Spleen (tissue), 13 donors: ENCODE results near the gene PRPS1L1. TPM values are rescaled to one million over a fixed set of nuclear protein-coding genes. Genes with fewer than 3 reads are reported as not detected.

ENCODE experiments used
- DNase-seq: peaks from one replicate; pipeline ENCODE4 v3.0.0-alpha.2; 2020
- H3K27ac ChIP-seq, 8 donors: fragments of 200-600 bp; sonication (generic) in 7 of 8; 1 replicate in 4 of 8; 2 replicates in 4 of 8; pipeline versions ENCODE4 v1.5.0 to v1.8.0; 2016 to 2021; ENCODE audit warnings: inconsistent platforms in 4 of 8, mild to moderate bottlenecking in 4 of 8, moderate library complexity in 1 of 8
- H3K27me3 ChIP-seq, 7 donors: fragments of 200-600 bp; sonication (generic) in 6 of 7; replicated peaks in 1 of 7; 1 replicate in 4 of 7; 2 replicates in 3 of 7; pipeline versions ENCODE4 v1.5.0 to v1.8.0; 2016 to 2021; ENCODE audit warnings: inconsistent platforms in 3 of 7, mild to moderate bottlenecking in 1 of 7
- H3K36me3 ChIP-seq, 6 donors: fragments of 200-600 bp; sonication (generic) in 5 of 6; 1 replicate in 4 of 6; 2 replicates in 2 of 6; pipeline versions ENCODE4 v1.5.0 to v1.8.0; 2016 to 2021; ENCODE audit warnings: inconsistent platforms in 2 of 6
- H3K4me1 ChIP-seq, 6 donors: fragments of 200-600 bp; sonication (generic) in 5 of 6; 1 replicate in 3 of 6; 2 replicates in 3 of 6; pipeline versions ENCODE4 v1.5.0 to v1.8.0; 2016 to 2021; ENCODE audit warnings: inconsistent platforms in 3 of 6
- H3K4me3 ChIP-seq, 8 donors: fragments of 200-600 bp; sonication (generic) in 7 of 8; 1 replicate in 4 of 8; 2 replicates in 4 of 8; pipeline versions ENCODE4 v1.5.0 to v1.8.0; 2016 to 2021; ENCODE audit warnings: inconsistent platforms in 4 of 8, mild to moderate bottlenecking in 4 of 8, moderate library complexity in 2 of 8
- H3K9me3 ChIP-seq, 8 donors: fragments of 200-600 bp; sonication (generic) in 7 of 8; 1 replicate in 4 of 8; 2 replicates in 4 of 8; pipeline versions ENCODE4 v1.5.0 to v1.8.0; 2016 to 2021; ENCODE audit warnings: inconsistent platforms in 4 of 8
- CTCF ChIP-seq, 11 experiments: fragments of 200-600 bp in 7 of 11; fragments of 450-650 bp in 4 of 11; sonication (generic) in 4 of 11; IDR thresholded peaks in 8 of 11; conservative IDR thresholded peaks in 3 of 11; 1 replicate in 7 of 11; 2 replicates in 4 of 11; pipeline versions ENCODE4 v1.4.0 to v1.8.0; 2016 to 2021; ENCODE audit warnings: antibody characterized with exemption in 11 of 11, inconsistent platforms in 4 of 11, mild to moderate bottlenecking in 1 of 11
- POLR2A ChIP-seq, 3 donors: fragments of 450-650 bp; IDR thresholded peaks; one replicate each; pipeline ENCODE4 v1.5.1; 2017; ENCODE audit warnings: antibody characterized with exemption in 3 of 3, mild to moderate bottlenecking in 1 of 3
- POLR2AphosphoS5 ChIP-seq, 3 donors: sonication (generic); formaldehyde crosslinking; IDR thresholded peaks; one replicate each; pipeline ENCODE4 v1.5.1; 2017; ENCODE audit warnings: antibody characterized with exemption in 3 of 3
- WGBS, 5 donors: extraction: QIAGEN DNeasy Blood & Tissue Kit in 3 of 5; methylation state at CpG; one replicate each; pipeline versions ENCODE4 v1.1.5 to v1.1.7; 2013 to 2018; 5-methylcytosine and 5-hydroxymethylcytosine counted together
- intact Hi-C: fragments of 100-400 bp; cut with DNase I; formaldehyde crosslinking; loops from one replicate; pipeline ENCODE4 v1.15.0; 2023; ENCODE audit warnings: low total_unique reads
- long read RNA-seq, 2 donors: transcript quantifications; one replicate each; lab custom pipeline, GENCODE V29; 2026
- polyA plus RNA-seq, 3 donors: library from polyadenylated mRNA; stranded (reverse); fragments of 200-250 nt; gene quantifications; one replicate each; pipeline ENCODE4 v1.2.1, GENCODE V29; 2013
- total RNA-seq, 7 donors: library from RNA; depleted of rRNA in 3 of 7; stranded (reverse); fragments of >200 nt in 3 of 7; fragmentation: NEBNext Ultra II Directional in 4 of 7; extraction: Animal tissue kit (Norgen Biotek cat#: 25700) in 4 of 7; gene quantifications; one replicate each; pipeline versions ENCODE4 v1.1.0 to v1.2.1, GENCODE V29; 2016 to 2021
- donor health status: healthy with polysubstance abuse.
- donor health status: DM: no; HTN: no; CAD: no; lungs with moderate emphysema.
- donor health status: DM: no; HTN: no; CAD: no.
- donor health status: Bipolar disorder and iron deficiency.
- donor health status: healthy.
- donor health status: DM: no; HTN: no; CAD: no.
- donor health status: DM: yes; HTN: yes; CAD: no.

PRPS1L1 gene
- total RNA-seq (not detected), polyA plus RNA-seq (not detected)
- long read RNA-seq, donor 1, result 0 reads
- long read RNA-seq, donor 2, result 0 reads

- Histone ChIP-seq H3K4me1 (no peaks in the 10 kb centered on the region), H3K27me3 (no peaks in the 10 kb centered on the region), H3K27ac (no peak within 1 kb of the TSS), H3K36me3 (no peaks in the 10 kb centered on the region), H3K9me3 (no peaks in the 10 kb centered on the region), H3K4me3 (no peak within 1 kb of the TSS)
- WGBS, 5 donors, result 96 to 99% (median 97%) methylated on average over 17 of the region's 17 CpGs
- DNase-seq, result no peak
- TF ChIP-seq CTCF (IDR thresholded peaks at IDR 0.05 in 8 of 11, conservative IDR thresholded peaks at IDR 0.05 in 3 of 11) (no peak), POLR2AphosphoS5 (IDR thresholded peaks at IDR 0.05) (no peak), POLR2A (IDR thresholded peaks at IDR 0.05) (no peak)
- intact Hi-C loops, result no loop called here
Measured at GRCh38 chr7:18027628-18028027, at the start of gene PRPS1L1. Gene PRPS1L1, minus strand, starts transcription at chr7:18027846.

GRCh38 chr7:18076461-18076860, 48.8 kb upstream of the PRPS1L1 start:
- Histone ChIP-seq H3K27ac (no peak overlapping the region), H3K36me3 (no peaks in the 10 kb centered on the region), H3K9me3 (peaks cover 3 to 22% (median 14%) of the 10 kb centered on the region in 8 donors), H3K4me1 (no peaks in the 10 kb centered on the region), H3K27me3 (no peaks in the 10 kb centered on the region), H3K4me3 (no peak overlapping the region)
- TF ChIP-seq CTCF (IDR thresholded peaks at IDR 0.05 in 8 of 11, conservative IDR thresholded peaks at IDR 0.05 in 3 of 11) (no peak), POLR2A (IDR thresholded peaks at IDR 0.05) (no peak), POLR2AphosphoS5 (IDR thresholded peaks at IDR 0.05) (no peak)
- intact Hi-C loops, result no loop called here
- WGBS, 5 donors, result 89 to 100% (median 97%) methylated on average over 1 of the region's 1 CpG
- DNase-seq, result no peak

GRCh38 chr7:18068745-18069144, 41.1 kb upstream of the PRPS1L1 start:
- no peak for TF ChIP-seq CTCF (IDR thresholded peaks at IDR 0.05 in 8 of 11, conservative IDR thresholded peaks at IDR 0.05 in 3 of 11)
- TF ChIP-seq POLR2A (IDR thresholded peaks at IDR 0.05), result no peak
- TF ChIP-seq POLR2AphosphoS5 (IDR thresholded peaks at IDR 0.05), result no peak
- no peak overlapping the region for H3K4me3 ChIP-seq
- H3K9me3 ChIP-seq, result no peaks in the 10 kb centered on the region
- 84 to 95% (median 88%) methylated on average over 3 of the region's 3 CpGs for WGBS, 5 donors
- H3K36me3 ChIP-seq, result no peaks in the 10 kb centered on the region
- no peaks in the 10 kb centered on the region for H3K27me3 ChIP-seq
- H3K27ac ChIP-seq, result no peak overlapping the region
- no peak for DNase-seq
- H3K4me1 ChIP-seq, result no peaks in the 10 kb centered on the region
- intact Hi-C loops, result no loop called here

- no peak overlapping the region for H3K27ac ChIP-seq
- no peaks in the 10 kb centered on the region for H3K9me3 ChIP-seq
- WGBS, 5 donors, result 89 to 94% (median 93%) methylated on average over 6 of the region's 6 CpGs
- TF ChIP-seq CTCF (IDR thresholded peaks at IDR 0.05 in 8 of 11, conservative IDR thresholded peaks at IDR 0.05 in 3 of 11) (peak; percentile 24 to 78 (median 68)), POLR2A (IDR thresholded peaks at IDR 0.05) (no peak), POLR2AphosphoS5 (IDR thresholded peaks at IDR 0.05) (no peak)
- intact Hi-C loops, result no loop called here
- H3K4me1 ChIP-seq, result no peaks in the 10 kb centered on the region
- DNase-seq, result no peak
- H3K36me3 ChIP-seq, result no peaks in the 10 kb centered on the region
- no peaks in the 10 kb centered on the region for H3K27me3 ChIP-seq
- H3K4me3 ChIP-seq, result no peak overlapping the region
Measured at GRCh38 chr7:18064242-18064838, 36.7 kb upstream of the PRPS1L1 start.
